ENCODE measurements around the gene APMAP.

Gene APMAP

GRCh38 chr20:25023356-25023755 is 30.8 kb upstream of the APMAP start:
- Histone ChIP-seq H3K4me1 (ENCODE audit: insufficient read depth, low read length, severe bottlenecking) (no peaks in the 10 kb centered on the region), H3K79me2 (ENCODE audit: insufficient read depth, low read length) (no peaks in the 10 kb centered on the region), H3K9me3 (ENCODE audit: low read length) (no peaks in the 10 kb centered on the region), H3K4me3 (ENCODE audit: low read depth, low read length, poor library complexity, severe bottlenecking) (no peak overlapping the region), H4K20me1 (ENCODE audit: insufficient read depth, low read length) (no peaks in the 10 kb centered on the region), H3K9me2 (ENCODE audit: low read depth, low read length) (no peaks in the 10 kb centered on the region), H3K4me2 (ENCODE audit: low read length) (no peak overlapping the region), H3K9ac (ENCODE audit: low read length) (no peak overlapping the region), H3K36me3 (ENCODE audit: insufficient read depth, low read length) (no peaks in the 10 kb centered on the region), H3K27ac (ENCODE audit: low read depth, low read length, poor library complexity, severe bottlenecking) (no peak overlapping the region), H2AFZ (ENCODE audit: low read length) (no peak overlapping the region), H3F3A (ENCODE audit: insufficient read depth, low read length) (no peaks in the 10 kb centered on the region), H3K27me3 (ENCODE audit: insufficient read depth, low read length) (no peaks in the 10 kb centered on the region)
- TF ChIP-seq EZH2 (IDR thresholded peaks at IDR 0.05; ENCODE audit: borderline replicate concordance, low read length), result no peak
- no peak for TF ChIP-seq CTCF (IDR thresholded peaks at IDR 0.05; ENCODE audit: low read length)

- no peaks in the 10 kb centered on the region for H4K20me1 ChIP-seq (ENCODE audit: insufficient read depth, low read length)
These were observed 30.1 kb upstream of the APMAP start for GRCh38 chr20:25022680-25023079.

GRCh38 chr20:25021336-25021735 is 28.8 kb upstream of the APMAP start:
- H3K36me3 ChIP-seq (ENCODE audit: insufficient read depth, low read length), result no peaks in the 10 kb centered on the region

More at GRCh38 chr20:25022680-25023079, 30.1 kb upstream of the APMAP start:
- Histone ChIP-seq H3K79me2 (ENCODE audit: insufficient read depth, low read length) (no peaks in the 10 kb centered on the region), H3K27me3 (ENCODE audit: insufficient read depth, low read length) (no peaks in the 10 kb centered on the region), H3K4me2 (ENCODE audit: low read length) (no peak overlapping the region), H3K9me3 (ENCODE audit: low read length) (no peaks in the 10 kb centered on the region), H2AFZ (ENCODE audit: low read length) (no peak overlapping the region), H3K27ac (ENCODE audit: low read depth, low read length, poor library complexity, severe bottlenecking) (no peak overlapping the region), H3F3A (ENCODE audit: insufficient read depth, low read length) (no peaks in the 10 kb centered on the region), H3K4me1 (ENCODE audit: insufficient read depth, low read length, severe bottlenecking) (no peaks in the 10 kb centered on the region), H3K9me2 (ENCODE audit: low read depth, low read length) (no peaks in the 10 kb centered on the region), H3K9ac (ENCODE audit: low read length) (no peak overlapping the region), H3K4me3 (ENCODE audit: low read depth, low read length, poor library complexity, severe bottlenecking) (no peak overlapping the region), H3K36me3 (ENCODE audit: insufficient read depth, low read length) (no peaks in the 10 kb centered on the region)
- TF ChIP-seq EZH2 (IDR thresholded peaks at IDR 0.05; ENCODE audit: borderline replicate concordance, low read length) (no peak), CTCF (IDR thresholded peaks at IDR 0.05; ENCODE audit: low read length) (no peak)

More at GRCh38 chr20:25021336-25021735, 28.8 kb upstream of the APMAP start:
- Histone ChIP-seq H3K4me1 (ENCODE audit: insufficient read depth, low read length, severe bottlenecking) (no peaks in the 10 kb centered on the region), H3K9me2 (ENCODE audit: low read depth, low read length) (no peaks in the 10 kb centered on the region), H2AFZ (ENCODE audit: low read length) (no peak overlapping the region), H3F3A (ENCODE audit: insufficient read depth, low read length) (no peaks in the 10 kb centered on the region), H3K79me2 (ENCODE audit: insufficient read depth, low read length) (no peaks in the 10 kb centered on the region), H3K27me3 (ENCODE audit: insufficient read depth, low read length) (peaks cover 3% of the 10 kb centered on the region; the same call in 1 of the 2 replicates), H3K27ac (ENCODE audit: low read depth, low read length, poor library complexity, severe bottlenecking) (no peak overlapping the region), H3K9me3 (ENCODE audit: low read length) (no peaks in the 10 kb centered on the region), H3K9ac (ENCODE audit: low read length) (no peak overlapping the region), H3K4me2 (ENCODE audit: low read length) (no peak overlapping the region), H3K4me3 (ENCODE audit: low read depth, low read length, poor library complexity, severe bottlenecking) (no peak overlapping the region), H4K20me1 (ENCODE audit: insufficient read depth, low read length) (no peaks in the 10 kb centered on the region)
- TF ChIP-seq EZH2 (IDR thresholded peaks at IDR 0.05; ENCODE audit: borderline replicate concordance, low read length), result no peak
- no peak for TF ChIP-seq CTCF (IDR thresholded peaks at IDR 0.05; ENCODE audit: low read length)

All from OCI-LY1 (cell line).